ENCODE measurements around the gene MX2. TPM values are rescaled to one million over a fixed set of nuclear protein-coding genes. Genes with fewer than 3 reads are reported as not detected.
"Not testable (repeated sequence)": the region's sequence is repeated elsewhere in the genome, so short reads cannot be mapped to it uniquely, and the experiment has no call there.

Gene MX2
- total RNA-seq (2021; ENCODE audit: unreplicated experiment) = 56.7 TPM
- polyA plus RNA-seq (2012; ENCODE audit: insufficient read length) = 40.1 TPM
- Bru-seq, nascent RNA = percentile 61 among the genes with signal in this experiment
- BruChase-seq, experiment 1, labeled RNA remaining after a 2-hour chase = percentile 57 among the genes with signal in this experiment
- BruChase-seq, experiment 2, labeled RNA remaining after a 6-hour chase = percentile 66 among the genes with signal in this experiment
- long read RNA-seq, partial matches to known transcripts = 11 of 70 reads
- long read RNA-seq, other reads (novel, unspliced or antisense) = 59 of 70 reads

GRCh38 chr21:41361786-41362604 is at the start of gene MX2:
Gene MX2 (plus strand): TSS chr21:41362027. CDS start chr21:41376907, 14,880 bp downstream.
- no peak within 1 kb of the TSS for H3K4me3 ChIP-seq (ENCODE audit: low read depth in 2 of 2, low read length in 2 of 2)
- TF ChIP-seq POLR2AphosphoS5 (IDR thresholded peaks at IDR 0.05; ENCODE audit: low read depth, low read length) = no peak
- TF ChIP-seq SIN3A (IDR thresholded peaks at IDR 0.05; ENCODE audit: borderline replicate concordance, insufficient read depth, low read depth, low read length) = no peak
- no peak for TF ChIP-seq TCF7L2 (IDR thresholded peaks at IDR 0.05; ENCODE audit: low read depth, low read length)
- TF ChIP-seq REST (IDR thresholded peaks at IDR 0.05; ENCODE audit: insufficient read depth in 1 of 2, low read depth in 2 of 2, low read length in 1 of 2) = no peak
- TF ChIP-seq CTCF (IDR thresholded peaks at IDR 0.05) = no peak
- ChIA-PET CTCF (interaction anchor here (2.2 kb wide), 1 partner anchor 79 kb away, joined by 16 read pairs; no protein-coding TSS in a partner anchor), POLR2A (interaction anchor here (0.6 kb wide), 1 partner anchor 26 kb away, joined by 3 read pairs; no protein-coding TSS in a partner anchor)
- no peaks in the 10 kb centered on the region for H3K9me3 ChIP-seq (ENCODE audit: control insufficient read depth, insufficient read depth, low read depth, low read length)
- ATAC-seq (no peak), DNase-seq (ENCODE audit: low read depth, low spot score) (no peak)
- in situ Hi-C loops (cut with HindIII; ENCODE audit: low pct_unique_long_range_greater_than_20kb, low sequenced_read_pairs) (no loop called here), intact Hi-C loops (cut with micrococcal nuclease; ENCODE audit: unreplicated experiment) (no loop called here)
- no peaks in the 10 kb centered on the region for H3K4me1 ChIP-seq (ENCODE audit: control insufficient read depth, insufficient read depth, low read length)
- H3K27ac ChIP-seq (ENCODE audit: low read length) = no peak within 1 kb of the TSS
- no peaks in the 10 kb centered on the region for H3K36me3 ChIP-seq (ENCODE audit: control insufficient read depth, insufficient read depth, low read length)
- BruUV-seq (replicated peaks) = no TSS peak
- no peaks in the 10 kb centered on the region for H3K27me3 ChIP-seq (ENCODE audit: control insufficient read depth, insufficient read depth, low read length)

GRCh38 chr21:41313285-41314164 is 48.3 kb upstream of the MX2 start:
- CTCF ChIA-PET; H3K4me3 ChIP-seq (ENCODE audit: low read depth in 2 of 2, low read length in 2 of 2); DNase-seq (ENCODE audit: low read depth, low spot score); BruUV-seq (replicated peaks); H3K36me3 ChIP-seq (ENCODE audit: control insufficient read depth, insufficient read depth, low read length); H3K4me1 ChIP-seq (ENCODE audit: control insufficient read depth, insufficient read depth, low read length); POLR2A ChIA-PET; H3K27ac ChIP-seq (ENCODE audit: low read length); in situ Hi-C loops (cut with HindIII; ENCODE audit: low pct_unique_long_range_greater_than_20kb, low sequenced_read_pairs); ATAC-seq; H3K9me3 ChIP-seq (ENCODE audit: control insufficient read depth, insufficient read depth, low read depth, low read length); intact Hi-C loops (cut with micrococcal nuclease; ENCODE audit: unreplicated experiment); H3K27me3 ChIP-seq (ENCODE audit: control insufficient read depth, insufficient read depth, low read length): not testable (repeated sequence)
